WERI-Rb-1 (cell line): ENCODE data around the gene RALGAPA2.

Experiments used
- DNase-seq: peaks from one replicate; pipeline ENCODE4 v3.0.0-alpha.2; 2020
- H3K27ac ChIP-seq: fragments of 250-450 bp; sonication (Bioruptor Pico); 2 replicates; pipeline ENCODE4 v1.5.1; 2020; ENCODE audit warnings: mild to moderate bottlenecking, moderate library complexity
- H3K27me3 ChIP-seq: fragments of 250-450 bp; sonication (Bioruptor Pico); 2 replicates; pipeline ENCODE4 v1.5.1; 2021; ENCODE audit warnings: mild to moderate bottlenecking, low read depth, moderate library complexity; ENCODE audit not compliant: insufficient read depth, severe bottlenecking
- H3K36me3 ChIP-seq: fragments of 250-450 bp; sonication (Bioruptor Pico); 2 replicates; pipeline ENCODE4 v1.5.1; 2020; ENCODE audit warnings: mild to moderate bottlenecking, moderate library complexity
- H3K4me3 ChIP-seq: 2 replicates; pipeline ENCODE4 v1.5.1; 2011; ENCODE audit warnings: low read depth, mild to moderate bottlenecking, control low read depth, low read length
- H3K9me3 ChIP-seq: fragments of 250-450 bp; sonication (Bioruptor Pico); 2 replicates; pipeline ENCODE4 v1.5.1; 2021; ENCODE audit warnings: mild to moderate bottlenecking, moderate library complexity; ENCODE audit not compliant: severe bottlenecking
- TF ChIP-seq, protein P1 (sequence below): IDR thresholded peaks from 2 replicates; pipeline ENCODE4 v1.5.1; 2011; ENCODE audit warnings: low read depth, mild to moderate bottlenecking, control low read depth, inconsistent platforms, low read length

RALGAPA2 gene

DNA sequence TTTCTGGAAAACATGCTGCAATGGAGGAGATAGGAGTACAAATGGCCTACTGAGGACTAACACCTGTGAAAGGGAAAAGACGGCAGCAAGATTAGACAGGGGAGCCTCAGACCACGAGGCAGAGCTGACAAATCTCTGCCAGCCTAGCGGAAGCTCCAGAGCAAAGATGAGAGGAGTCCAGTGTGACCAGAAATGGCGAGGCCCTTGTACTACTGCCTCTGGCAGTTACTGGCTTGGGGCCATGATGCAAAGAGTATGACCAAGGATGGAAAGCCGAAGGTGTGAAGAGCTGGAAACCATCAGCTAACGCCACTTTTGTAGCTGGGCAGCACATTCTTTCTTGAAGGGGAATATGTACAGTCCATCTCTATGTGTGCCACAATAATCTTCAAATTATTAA lies 55.4 kb downstream of the RALGAPA2 start:
- Histone ChIP-seq H3K36me3 (no peaks in the 10 kb centered on the region), H3K27me3 (no peaks in the 10 kb centered on the region), H3K4me3 (no peak overlapping the region), H3K27ac (no peak overlapping the region), H3K9me3 (no peaks in the 10 kb centered on the region)
- TF ChIP-seq, protein P1, sequence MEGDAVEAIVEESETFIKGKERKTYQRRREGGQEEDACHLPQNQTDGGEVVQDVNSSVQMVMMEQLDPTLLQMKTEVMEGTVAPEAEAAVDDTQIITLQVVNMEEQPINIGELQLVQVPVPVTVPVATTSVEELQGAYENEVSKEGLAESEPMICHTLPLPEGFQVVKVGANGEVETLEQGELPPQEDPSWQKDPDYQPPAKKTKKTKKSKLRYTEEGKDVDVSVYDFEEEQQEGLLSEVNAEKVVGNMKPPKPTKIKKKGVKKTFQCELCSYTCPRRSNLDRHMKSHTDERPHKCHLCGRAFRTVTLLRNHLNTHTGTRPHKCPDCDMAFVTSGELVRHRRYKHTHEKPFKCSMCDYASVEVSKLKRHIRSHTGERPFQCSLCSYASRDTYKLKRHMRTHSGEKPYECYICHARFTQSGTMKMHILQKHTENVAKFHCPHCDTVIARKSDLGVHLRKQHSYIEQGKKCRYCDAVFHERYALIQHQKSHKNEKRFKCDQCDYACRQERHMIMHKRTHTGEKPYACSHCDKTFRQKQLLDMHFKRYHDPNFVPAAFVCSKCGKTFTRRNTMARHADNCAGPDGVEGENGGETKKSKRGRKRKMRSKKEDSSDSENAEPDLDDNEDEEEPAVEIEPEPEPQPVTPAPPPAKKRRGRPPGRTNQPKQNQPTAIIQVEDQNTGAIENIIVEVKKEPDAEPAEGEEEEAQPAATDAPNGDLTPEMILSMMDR, result no peak
- DNase-seq, result no peak

DNA sequence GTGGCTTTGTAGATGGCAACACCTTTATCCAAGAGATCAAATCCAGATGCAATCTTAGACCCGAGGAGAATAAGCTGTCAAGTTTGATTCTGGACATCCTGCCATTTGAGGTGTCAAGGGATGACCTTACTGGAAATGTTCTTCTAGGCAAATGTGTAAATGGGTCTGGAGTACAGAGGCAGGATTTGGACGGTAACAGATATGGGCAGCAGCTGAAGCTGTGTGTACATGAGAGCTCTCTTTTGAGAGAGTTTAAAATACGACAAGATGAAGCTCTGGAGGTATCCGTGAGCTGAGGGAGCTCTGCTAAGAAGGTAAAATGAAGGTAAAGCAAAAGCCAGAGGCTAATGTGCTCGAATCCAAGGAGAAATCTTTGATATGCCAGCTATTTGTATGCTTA lies 56.6 kb downstream of the RALGAPA2 start:
- no peak for DNase-seq
- no peak overlapping the region for H3K4me3 ChIP-seq
- H3K27me3 ChIP-seq, result no peaks in the 10 kb centered on the region
- no peaks in the 10 kb centered on the region for H3K36me3 ChIP-seq
- H3K27ac ChIP-seq, result no peak overlapping the region
- TF ChIP-seq, protein P1, result no peak
- H3K9me3 ChIP-seq, result no peaks in the 10 kb centered on the region

DNA sequence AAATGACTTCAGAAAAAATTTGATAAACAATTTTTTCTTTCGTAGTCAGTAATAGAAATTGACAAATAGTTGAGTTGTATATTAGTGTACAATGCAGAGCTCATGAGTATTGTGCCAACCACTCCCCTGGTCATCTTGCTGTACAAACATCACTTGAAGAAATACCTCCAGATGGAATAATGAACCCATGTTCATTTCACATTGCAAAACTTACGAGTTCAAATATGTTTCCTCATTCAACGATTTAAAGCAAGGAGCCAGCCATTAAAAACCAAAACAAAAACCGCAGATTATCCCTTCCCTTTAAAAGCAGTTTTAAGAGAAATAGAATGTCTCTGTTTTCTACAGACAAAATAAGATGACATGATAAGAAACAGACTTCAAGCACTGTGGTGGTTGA lies 62.5 kb downstream of the RALGAPA2 start:
- DNase-seq, result no peak
- TF ChIP-seq, protein P1, result no peak
- Histone ChIP-seq H3K9me3 (no peaks in the 10 kb centered on the region), H3K36me3 (no peaks in the 10 kb centered on the region), H3K27ac (no peak overlapping the region), H3K4me3 (no peak overlapping the region), H3K27me3 (no peaks in the 10 kb centered on the region)

DNA sequence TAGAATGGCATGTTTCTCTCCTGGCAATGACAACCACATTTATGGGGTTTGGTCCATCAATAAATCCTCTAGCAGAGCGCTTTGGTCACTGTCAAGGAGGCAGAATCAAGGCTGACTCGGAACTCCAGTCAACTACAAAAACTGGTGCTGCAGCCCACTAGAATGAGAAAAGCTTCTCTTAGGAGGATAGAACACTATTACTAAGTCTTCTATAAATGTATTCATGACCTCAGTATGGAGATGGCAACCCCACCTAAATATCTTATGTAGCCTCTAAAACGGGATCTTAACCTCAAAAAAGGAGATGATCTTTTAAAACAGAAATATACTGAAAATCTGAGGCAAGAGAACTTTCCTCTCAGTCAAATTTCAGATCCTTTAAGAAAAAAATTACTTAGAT lies 68.5 kb downstream of the RALGAPA2 start:
- H3K27ac ChIP-seq, result no peak overlapping the region
- no peaks in the 10 kb centered on the region for H3K9me3 ChIP-seq
- TF ChIP-seq, protein P1, result no peak
- DNase-seq, result no peak
- no peak overlapping the region for H3K4me3 ChIP-seq
- no peaks in the 10 kb centered on the region for H3K27me3 ChIP-seq
- H3K36me3 ChIP-seq, result peaks cover 11% of the 10 kb centered on the region

DNA sequence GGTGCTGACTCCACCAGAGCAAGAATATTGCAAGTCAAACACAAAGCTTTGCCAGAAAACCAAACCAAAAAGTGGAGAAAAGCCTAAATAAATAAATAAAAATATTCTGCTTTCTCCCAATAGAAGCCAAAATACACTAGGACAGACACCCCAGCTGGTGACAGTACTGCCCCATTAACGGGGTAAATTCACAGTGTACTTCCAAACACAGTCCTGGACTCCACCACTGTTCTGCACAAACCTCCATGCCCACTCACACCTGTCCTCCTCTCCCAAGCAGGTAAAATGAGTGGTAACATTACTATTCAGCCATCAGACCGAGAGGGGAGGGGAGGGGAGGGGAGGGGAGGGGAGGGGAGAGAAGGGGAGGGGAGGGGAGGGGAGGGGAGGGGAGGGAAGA lies 70.7 kb downstream of the RALGAPA2 start:
- no peaks in the 10 kb centered on the region for H3K27me3 ChIP-seq

DNA sequence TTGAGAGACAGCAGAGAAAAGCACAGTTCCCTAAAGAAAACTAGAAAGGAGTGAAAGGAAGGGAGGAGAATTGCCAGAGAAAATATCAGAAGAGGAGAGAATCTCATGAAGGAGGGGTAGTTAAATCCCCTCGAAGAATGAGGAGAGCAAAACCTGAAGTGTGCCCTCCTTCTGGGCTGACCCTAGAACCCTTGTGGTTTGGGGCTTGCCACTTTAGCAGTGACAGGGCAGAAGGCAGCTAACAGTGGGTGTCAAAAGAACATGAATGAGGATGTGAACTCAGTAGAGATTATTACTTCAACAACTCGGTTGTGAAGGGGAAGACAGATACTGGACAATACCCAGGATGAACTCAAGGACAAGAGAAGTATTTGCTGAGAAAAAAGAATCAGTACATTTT lies 73.6 kb downstream of the RALGAPA2 start:
- H3K36me3 ChIP-seq, result peaks cover 17% of the 10 kb centered on the region
- no peaks in the 10 kb centered on the region for H3K27me3 ChIP-seq
- H3K9me3 ChIP-seq, result no peaks in the 10 kb centered on the region
- DNase-seq, result no peak
- no peak overlapping the region for H3K4me3 ChIP-seq
- no peak overlapping the region for H3K27ac ChIP-seq
- TF ChIP-seq, protein P1, result no peak

More for the DNA sequence above, 70.7 kb downstream of the RALGAPA2 start:
- H3K9me3 ChIP-seq, result no peaks in the 10 kb centered on the region
- no peak overlapping the region for H3K27ac ChIP-seq
- DNase-seq, result no peak
- TF ChIP-seq, protein P1, result no peak
- peaks cover 11% of the 10 kb centered on the region for H3K36me3 ChIP-seq
- no peak overlapping the region for H3K4me3 ChIP-seq
